Measurements from ENCODE around the gene PRDM15. TPM values are rescaled to one million over a fixed set of nuclear protein-coding genes. Genes with fewer than 3 reads are reported as not detected.

The PRDM15 gene
- total RNA-seq, 1 experiment from 2014 or later, result 9.9 TPM

DNA sequence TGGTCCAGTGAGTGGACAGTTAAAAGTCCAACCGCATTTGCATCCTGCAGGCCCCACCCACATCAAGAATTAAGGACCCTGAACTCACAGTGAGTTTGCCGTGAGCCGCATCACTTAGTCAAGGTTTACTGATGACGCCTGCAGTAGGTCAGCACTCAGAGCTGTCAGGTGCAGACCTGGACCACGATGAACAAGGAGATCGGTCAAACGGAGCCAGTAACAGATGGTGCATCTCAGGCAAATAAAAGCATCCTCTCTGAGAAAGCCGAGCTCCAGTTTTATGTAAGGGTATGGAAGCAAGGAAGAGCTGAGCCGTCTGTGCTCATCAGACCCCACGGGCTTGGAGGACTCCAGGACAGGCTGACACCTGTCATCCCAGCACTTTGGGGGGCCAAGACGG lies 4.5 kb downstream of the PRDM15 start:
- H3K4ac ChIP-seq (ENCODE audit: low read depth, low read length), result no peak overlapping the region
- no peak overlapping the region for H2AFZ ChIP-seq (ENCODE audit: low read length)
- H2AK5ac ChIP-seq (ENCODE audit: insufficient read length, low read length), result no peak overlapping the region
- Mint-ChIP-seq H3K36me3 (ENCODE audit: insufficient read depth in 1 of 3, low read depth in 3 of 3) (peaks cover 0 to 9% (median 2%) of the 10 kb centered on the region in 3 experiments; a peak in 3 of 7 replicates), H3K27ac (no peak overlapping the region), H3K27me3 (ENCODE audit: low read depth) (no peaks in the 10 kb centered on the region), H3K4me3 (no peak overlapping the region), H3K9me3 (no peaks in the 10 kb centered on the region; a peak in 1 of 5 replicates), H3K4me1 (peaks cover 18% of the 10 kb centered on the region in 2 experiments)
- no peak overlapping the region for H3K4me2 ChIP-seq (ENCODE audit: insufficient read depth, insufficient read length, low read length)
- no peaks in the 10 kb centered on the region for H3K27me3 ChIP-seq (ENCODE audit: insufficient read depth, low read length)
- DNase-seq, result no peak
- H3K79me1 ChIP-seq (ENCODE audit: insufficient read depth, low read depth, low read length, poor library complexity, severe bottlenecking), result peaks cover 3% of the 10 kb centered on the region
- no peaks in the 10 kb centered on the region; the same call in 1 of the 2 replicates for H3K4me1 ChIP-seq (ENCODE audit: insufficient read depth, low read length)
- no peak overlapping the region for H4K91ac ChIP-seq (ENCODE audit: insufficient read length, low read depth, low read length)
- no peak overlapping the region for H3K27ac ChIP-seq (ENCODE audit: insufficient read length, low read depth, low read length)
- H2BK12ac ChIP-seq (ENCODE audit: insufficient read length, low read depth, low read length), result no peak overlapping the region
- H2BK120ac ChIP-seq (ENCODE audit: low read depth, low read length, poor library complexity, severe bottlenecking), result no peak overlapping the region
- H4K8ac ChIP-seq (replicated peaks; ENCODE audit: insufficient read length, low read depth, low read length), result no peak overlapping the region
- no peak overlapping the region for H3K23ac ChIP-seq (ENCODE audit: insufficient read length, low read depth, low read length)
- no peak overlapping the region for H4K5ac ChIP-seq (ENCODE audit: insufficient read length, low read depth, low read length)
- H2BK20ac ChIP-seq (ENCODE audit: low read depth, low read length, poor library complexity, severe bottlenecking), result no peak overlapping the region
- peaks cover 1% of the 10 kb centered on the region; the same call in 1 of the 2 replicates for H3K79me2 ChIP-seq (ENCODE audit: insufficient read depth, low read length)
- peaks cover 8% of the 10 kb centered on the region for H3K23me2 ChIP-seq (ENCODE audit: insufficient read length, low read depth, low read length, poor library complexity, severe bottlenecking)
- H4K20me1 ChIP-seq (ENCODE audit: control insufficient read depth, insufficient read depth, insufficient read length), result no peaks in the 10 kb centered on the region
- WGBS (ENCODE audit: extremely low coverage, insufficient read length, low lambda C conversion rate), result no CpG with 5 or more reads among the region's 11 CpGs
- H3K9me3 ChIP-seq (ENCODE audit: control insufficient read depth, low read depth, low read length), result no peaks in the 10 kb centered on the region
- no peak overlapping the region for H2BK5ac ChIP-seq (ENCODE audit: insufficient read length, low read length)
- no peak overlapping the region for H3K18ac ChIP-seq (ENCODE audit: insufficient read length, low read depth, low read length)
- H3K9ac ChIP-seq (ENCODE audit: extremely low read depth, insufficient read length, low read length), result no peak overlapping the region
- no peak overlapping the region for H2BK15ac ChIP-seq (ENCODE audit: low read depth, low read length)
- no peak overlapping the region for H3K56ac ChIP-seq (ENCODE audit: insufficient read length, low read depth, low read length)
- TF ChIP-seq, protein P1, sequence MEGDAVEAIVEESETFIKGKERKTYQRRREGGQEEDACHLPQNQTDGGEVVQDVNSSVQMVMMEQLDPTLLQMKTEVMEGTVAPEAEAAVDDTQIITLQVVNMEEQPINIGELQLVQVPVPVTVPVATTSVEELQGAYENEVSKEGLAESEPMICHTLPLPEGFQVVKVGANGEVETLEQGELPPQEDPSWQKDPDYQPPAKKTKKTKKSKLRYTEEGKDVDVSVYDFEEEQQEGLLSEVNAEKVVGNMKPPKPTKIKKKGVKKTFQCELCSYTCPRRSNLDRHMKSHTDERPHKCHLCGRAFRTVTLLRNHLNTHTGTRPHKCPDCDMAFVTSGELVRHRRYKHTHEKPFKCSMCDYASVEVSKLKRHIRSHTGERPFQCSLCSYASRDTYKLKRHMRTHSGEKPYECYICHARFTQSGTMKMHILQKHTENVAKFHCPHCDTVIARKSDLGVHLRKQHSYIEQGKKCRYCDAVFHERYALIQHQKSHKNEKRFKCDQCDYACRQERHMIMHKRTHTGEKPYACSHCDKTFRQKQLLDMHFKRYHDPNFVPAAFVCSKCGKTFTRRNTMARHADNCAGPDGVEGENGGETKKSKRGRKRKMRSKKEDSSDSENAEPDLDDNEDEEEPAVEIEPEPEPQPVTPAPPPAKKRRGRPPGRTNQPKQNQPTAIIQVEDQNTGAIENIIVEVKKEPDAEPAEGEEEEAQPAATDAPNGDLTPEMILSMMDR (conservative IDR thresholded peaks at IDR 0.05), result no peak
- H3K14ac ChIP-seq (ENCODE audit: insufficient read depth, low read length), result no peak overlapping the region
- no peak overlapping the region for H3T11ph ChIP-seq (ENCODE audit: low read length)

Data from H9 (cell line).